Activated T-helper 2 cell treated with anti-CD3 and anti-CD28 coated beads, Interferon-gamma antibody, Interleukin-2, Interleukin-4, amounts not matched to agents 10 μg/mL and 5 μg/mL and 100 μg/mL, durations not matched to agents 14 hours and 24 hours and 36 hours (primary cell): ENCODE measurements around the gene PDE6A. TPM values are rescaled to one million over a fixed set of nuclear protein-coding genes. Genes with fewer than 3 reads are reported as not detected.
A peak's percentile ranks its signal among the peaks of the same experiment; 100 is the strongest.
"Not testable (repeated sequence)": the region's sequence is repeated elsewhere in the genome, so short reads cannot be mapped to it uniquely, and the experiment has no call there.

Source experiments
- DNase-seq: peaks from one replicate; pipeline ENCODE4 v3.0.0; 2021; ENCODE audit warnings: low spot score
- H3K27ac Mint-ChIP-seq: one replicate; pipeline ENCODE4 v1.8.0; 2021; ENCODE audit warnings: mixed read lengths
- H3K27me3 Mint-ChIP-seq: one replicate; pipeline ENCODE4 v1.8.0; 2021; ENCODE audit warnings: low read depth, mixed read lengths
- H3K36me3 Mint-ChIP-seq: one replicate; pipeline ENCODE4 v1.8.0; 2021; ENCODE audit warnings: low read depth, mixed read lengths
- H3K4me1 Mint-ChIP-seq: one replicate; pipeline ENCODE4 v1.8.0; 2021; ENCODE audit warnings: low read depth, mixed read lengths
- H3K4me3 Mint-ChIP-seq: one replicate; pipeline ENCODE4 v1.8.0; 2021; ENCODE audit warnings: low read depth, mild to moderate bottlenecking, moderate library complexity, mixed read lengths
- H3K9me3 Mint-ChIP-seq: one replicate; pipeline ENCODE4 v1.8.0; 2021; ENCODE audit warnings: mixed read lengths
- intact Hi-C: fragments of 100-400 bp; cut with micrococcal nuclease; formaldehyde crosslinking; loops from one replicate; pipeline ENCODE4 v1.15.1; 2023
- total RNA-seq: library from RNA; stranded (reverse); gene quantifications from 2 replicates; pipeline ENCODE4 v1.2.3, GENCODE V29; 2022

PDE6A gene
- total RNA-seq, 1 donor from 2014 or later: not detected

GRCh38 chr5:149878371-149878770 is 66.2 kb downstream of the PDE6A start:
- Mint-ChIP-seq H3K36me3 (no peaks in the 10 kb centered on the region), H3K27me3 (no peaks in the 10 kb centered on the region)

GRCh38 chr5:149873896-149874295 is 70.7 kb downstream of the PDE6A start:
- no peaks in the 10 kb centered on the region for H3K36me3 Mint-ChIP-seq
- no peaks in the 10 kb centered on the region for H3K27me3 Mint-ChIP-seq
- H3K4me1 Mint-ChIP-seq: no peaks in the 10 kb centered on the region
- no peak for DNase-seq
- H3K27ac Mint-ChIP-seq: no peak overlapping the region
- H3K9me3 Mint-ChIP-seq: no peaks in the 10 kb centered on the region
- no peak overlapping the region for H3K4me3 Mint-ChIP-seq
- intact Hi-C loops: no loop called here

More at GRCh38 chr5:149878371-149878770, 66.2 kb downstream of the PDE6A start:
- intact Hi-C loops: no loop called here
- Mint-ChIP-seq H3K27ac (no peak overlapping the region), H3K4me3 (no peak overlapping the region), H3K9me3 (no peaks in the 10 kb centered on the region), H3K4me1 (no peaks in the 10 kb centered on the region)
- no peak for DNase-seq

DNA sequence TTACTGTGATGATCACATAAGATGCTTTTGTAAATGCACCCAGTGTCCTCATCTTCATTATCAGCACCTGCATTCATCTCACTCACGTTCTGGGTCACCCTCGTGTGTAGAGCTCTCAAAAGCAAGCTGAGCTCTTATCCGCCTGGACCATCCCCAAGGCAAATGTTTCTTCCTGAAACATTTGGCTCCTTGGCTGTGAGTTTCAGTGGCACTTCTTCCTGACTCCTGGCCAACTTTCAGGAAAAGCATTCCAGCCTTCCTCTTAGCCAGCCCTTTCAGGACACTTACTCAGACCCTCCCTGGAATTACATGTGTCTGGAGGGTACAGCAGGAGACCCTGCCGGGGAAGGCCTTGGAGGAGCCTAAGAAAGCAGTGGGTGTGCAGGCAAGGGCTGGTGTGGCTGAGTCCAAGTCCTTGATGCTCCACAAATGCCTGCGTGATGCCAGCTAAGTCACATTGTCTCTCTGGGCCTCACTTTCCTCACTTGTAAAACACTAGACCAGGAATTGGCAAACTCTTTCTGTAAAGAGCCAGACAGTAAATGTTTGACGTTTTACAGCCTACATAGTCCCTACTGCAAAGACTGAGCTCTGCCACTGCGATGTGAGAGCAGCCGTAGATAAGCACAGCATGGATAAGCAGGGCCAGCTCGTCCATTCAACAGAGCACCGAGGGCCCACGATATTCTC is 72.1 kb downstream of the PDE6A start:
- no peak for DNase-seq
- no peaks in the 10 kb centered on the region for H3K36me3 Mint-ChIP-seq
- no peak overlapping the region for H3K27ac Mint-ChIP-seq
- H3K4me3 Mint-ChIP-seq: no peak overlapping the region
- intact Hi-C loops: no loop called here
- no peaks in the 10 kb centered on the region for H3K27me3 Mint-ChIP-seq
- no peaks in the 10 kb centered on the region for H3K4me1 Mint-ChIP-seq
- no peaks in the 10 kb centered on the region for H3K9me3 Mint-ChIP-seq

GRCh38 chr5:149871471-149871870 is 73.1 kb downstream of the PDE6A start:
- H3K9me3 Mint-ChIP-seq: no peaks in the 10 kb centered on the region
- H3K27ac Mint-ChIP-seq: no peak overlapping the region
- no peaks in the 10 kb centered on the region for H3K4me1 Mint-ChIP-seq
- no peak overlapping the region for H3K4me3 Mint-ChIP-seq
- intact Hi-C loops: no loop called here
- H3K36me3 Mint-ChIP-seq: no peaks in the 10 kb centered on the region
- no peak for DNase-seq
- H3K27me3 Mint-ChIP-seq: no peaks in the 10 kb centered on the region

DNA sequence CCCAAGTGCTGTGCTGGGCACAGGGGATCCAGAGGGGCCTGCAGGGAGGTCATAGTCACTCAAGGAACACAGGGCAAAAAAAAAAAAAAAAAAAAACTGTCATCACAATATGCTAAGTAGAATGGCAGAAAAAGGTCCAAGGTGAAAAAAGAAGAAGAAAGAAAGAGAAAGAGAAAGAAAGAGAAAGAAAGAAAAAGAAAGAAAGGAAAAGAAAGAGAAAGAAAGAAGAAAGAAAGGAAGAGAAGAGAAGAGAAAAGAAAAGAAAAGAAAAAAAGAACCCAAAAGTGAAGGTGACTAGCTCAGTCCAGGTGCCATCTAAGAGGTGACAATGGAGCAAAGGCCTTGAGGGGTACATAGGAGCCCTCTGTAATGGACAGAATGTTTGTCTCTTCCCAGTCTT is 73.9 kb downstream of the PDE6A start:
- intact Hi-C loops: no loop called here
- no peaks in the 10 kb centered on the region for H3K36me3 Mint-ChIP-seq
- H3K27ac Mint-ChIP-seq: no peak overlapping the region

GRCh38 chr5:149870232-149870631 is 74.4 kb downstream of the PDE6A start:
- no peaks in the 10 kb centered on the region for H3K27me3 Mint-ChIP-seq
- H3K4me3 Mint-ChIP-seq: no peak overlapping the region
- no peaks in the 10 kb centered on the region for H3K9me3 Mint-ChIP-seq
- H3K27ac Mint-ChIP-seq: no peak overlapping the region
- no peak for DNase-seq
- no peaks in the 10 kb centered on the region for H3K36me3 Mint-ChIP-seq
- H3K4me1 Mint-ChIP-seq: no peaks in the 10 kb centered on the region
- intact Hi-C loops: no loop called here

More for the DNA sequence above, 73.9 kb downstream of the PDE6A start:
- Mint-ChIP-seq H3K4me3 (no peak overlapping the region), H3K9me3 (no peaks in the 10 kb centered on the region), H3K4me1 (no peaks in the 10 kb centered on the region), H3K27me3 (no peaks in the 10 kb centered on the region)
- no peak for DNase-seq

DNA sequence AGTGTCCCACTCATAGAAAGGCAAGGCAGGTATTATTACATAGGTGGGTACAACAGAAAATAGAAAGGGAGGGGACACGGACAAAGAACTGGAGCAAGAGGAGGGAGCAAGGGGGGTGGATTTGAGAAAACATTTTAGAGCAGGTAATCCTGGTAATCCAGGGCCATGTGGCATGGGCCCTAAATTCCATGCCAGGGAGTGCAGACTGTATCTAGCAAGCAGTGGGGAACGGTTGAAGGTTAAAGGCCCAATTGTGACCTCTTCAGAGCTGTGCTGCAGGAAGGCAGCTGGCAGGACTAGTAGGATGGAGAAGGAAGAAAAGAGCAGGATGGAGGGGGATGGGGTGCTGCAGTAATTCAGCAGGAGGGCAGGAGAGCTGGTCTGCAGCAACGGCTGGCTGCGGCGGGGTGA is 75.2 kb downstream of the PDE6A start:
- intact Hi-C loops: no loop called here
- no peaks in the 10 kb centered on the region for H3K36me3 Mint-ChIP-seq
- H3K4me3 Mint-ChIP-seq: no peak overlapping the region
- no peak for DNase-seq
- H3K9me3 Mint-ChIP-seq: no peaks in the 10 kb centered on the region
- no peak overlapping the region for H3K27ac Mint-ChIP-seq
- no peaks in the 10 kb centered on the region for H3K4me1 Mint-ChIP-seq
- H3K27me3 Mint-ChIP-seq: no peaks in the 10 kb centered on the region

DNA sequence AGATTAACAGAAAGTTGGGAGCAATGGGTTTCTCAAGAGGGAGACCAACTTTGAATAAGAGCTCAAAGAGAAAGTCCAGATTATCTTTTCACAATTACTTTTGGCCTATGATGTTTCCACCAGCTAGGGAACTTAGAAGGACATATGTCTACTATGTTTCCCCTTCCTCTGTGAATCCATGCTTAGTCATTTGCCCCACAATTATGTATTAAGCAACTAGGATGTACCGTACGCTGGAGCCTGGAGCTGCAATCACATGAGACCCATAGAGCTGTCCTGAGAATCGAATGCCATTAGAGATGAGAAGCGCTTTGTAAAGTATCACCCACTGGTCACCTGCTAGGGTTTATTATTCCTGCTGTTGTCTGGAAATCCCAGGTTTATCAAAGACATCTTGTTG is 78.8 kb downstream of the PDE6A start:
- no peaks in the 10 kb centered on the region for H3K36me3 Mint-ChIP-seq
- intact Hi-C loops: no loop called here
- no peaks in the 10 kb centered on the region for H3K9me3 Mint-ChIP-seq
- H3K4me1 Mint-ChIP-seq: peaks cover 4% of the 10 kb centered on the region
- no peak for DNase-seq
- H3K27me3 Mint-ChIP-seq: no peaks in the 10 kb centered on the region
- no peak overlapping the region for H3K27ac Mint-ChIP-seq
- no peak overlapping the region for H3K4me3 Mint-ChIP-seq

- no peak for DNase-seq
- H3K27me3 Mint-ChIP-seq: no peaks in the 10 kb centered on the region
- intact Hi-C loops: no loop called here
- no peaks in the 10 kb centered on the region for H3K9me3 Mint-ChIP-seq
- no peaks in the 10 kb centered on the region for H3K36me3 Mint-ChIP-seq
- H3K4me1 Mint-ChIP-seq: peaks cover 6% of the 10 kb centered on the region
- no peak overlapping the region for H3K27ac Mint-ChIP-seq
- no peak overlapping the region for H3K4me3 Mint-ChIP-seq
Measured at GRCh38 chr5:149863830-149864229, 80.8 kb downstream of the PDE6A start.

GRCh38 chr5:149863176-149863575 is 81.4 kb downstream of the PDE6A start:
- no peak for DNase-seq
- Mint-ChIP-seq H3K27ac (no peak overlapping the region), H3K4me3 (no peak overlapping the region), H3K4me1 (peaks cover 6% of the 10 kb centered on the region), H3K27me3 (no peaks in the 10 kb centered on the region), H3K9me3 (no peaks in the 10 kb centered on the region), H3K36me3 (no peaks in the 10 kb centered on the region)
- intact Hi-C loops: no loop called here

- Mint-ChIP-seq H3K27ac (peak overlapping the region; percentile 11), H3K4me3 (no peak overlapping the region), H3K9me3 (no peaks in the 10 kb centered on the region), H3K36me3 (no peaks in the 10 kb centered on the region), H3K4me1 (peaks cover 6% of the 10 kb centered on the region), H3K27me3 (no peaks in the 10 kb centered on the region)
- intact Hi-C loops: no loop called here
- DNase-seq: no peak
Measured at GRCh38 chr5:149860801-149861322, 83.7 kb downstream of the PDE6A start.

GRCh38 chr5:149859746-149860145 is 84.8 kb downstream of the PDE6A start:
- no peak for DNase-seq
- Mint-ChIP-seq H3K9me3 (no peaks in the 10 kb centered on the region), H3K4me3 (no peak overlapping the region), H3K4me1 (peaks cover 6% of the 10 kb centered on the region), H3K27ac (no peak overlapping the region), H3K27me3 (no peaks in the 10 kb centered on the region), H3K36me3 (no peaks in the 10 kb centered on the region)
- intact Hi-C loops: no loop called here

GRCh38 chr5:149858481-149858880 is 86.1 kb downstream of the PDE6A start:
- H3K4me1 Mint-ChIP-seq, H3K9me3 Mint-ChIP-seq, intact Hi-C loops, H3K27me3 Mint-ChIP-seq, DNase-seq, H3K4me3 Mint-ChIP-seq, H3K36me3 Mint-ChIP-seq, H3K27ac Mint-ChIP-seq: not testable (repeated sequence)
